ENCODE measurements around the gene SYNGR4. TPM values are rescaled to one million over a fixed set of nuclear protein-coding genes. Genes with fewer than 3 reads are reported as not detected.
A peak's percentile ranks its signal among the peaks of the same experiment; 100 is the strongest.

SYNGR4 gene
- total RNA-seq, 6 donors from 2014 or later, result not detected

- 4 to 16% methylated on average over 17 to 29 of the region's 54 CpGs for WGBS, 2 donors
- TF ChIP-seq POLR2A (IDR thresholded peaks at IDR 0.05), result no peak
- no peak for TF ChIP-seq EP300 (IDR thresholded peaks at IDR 0.05)
- peak; percentile 81 to 99 (median 96) for TF ChIP-seq CTCF (IDR thresholded peaks at IDR 0.05)
- peak; percentile 34 to 69 for TF ChIP-seq POLR2AphosphoS5 (IDR thresholded peaks at IDR 0.05)
- no peaks in the 10 kb centered on the region for H3K9me3 ChIP-seq
- no peaks in the 10 kb centered on the region for H3K27me3 ChIP-seq
- H3K4me3 ChIP-seq, result peak overlapping the region; percentile 33 to 61 (median 48)
- DNase-seq (peak; percentile 98), ATAC-seq (ENCODE audit: low FRiP score in 2 of 2) (peak; percentile 94 to 95)
- peaks cover 35 to 53% (median 42%) of the 10 kb centered on the region in 4 donors for H3K4me1 ChIP-seq
- peaks cover 0 to 23% (median 2%) of the 10 kb centered on the region in 4 donors for H3K36me3 ChIP-seq
- peak overlapping the region; percentile 84 to 95 (median 93) for H3K27ac ChIP-seq
These were observed 30.4 kb upstream of the SYNGR4 start for GRCh38 chr19:48333467-48334384.

GRCh38 chr19:48338253-48338755 is 25.9 kb upstream of the SYNGR4 start:
- H3K36me3 ChIP-seq, result peaks cover 0 to 5% (median 2%) of the 10 kb centered on the region in 4 donors

GRCh38 chr19:48338802-48339503 is 25.2 kb upstream of the SYNGR4 start:
- WGBS, 2 donors, result 94% methylated on average over 11 to 14 of the region's 14 CpGs
- no peaks in the 10 kb centered on the region for H3K9me3 ChIP-seq
- no peak overlapping the region for H3K4me3 ChIP-seq
- H3K36me3 ChIP-seq, result peaks cover 0 to 5% (median 2%) of the 10 kb centered on the region in 4 donors
- H3K27ac ChIP-seq, result no peak overlapping the region
- ATAC-seq (ENCODE audit: low FRiP score in 2 of 2), result no peak
- H3K4me1 ChIP-seq, result peaks cover 2 to 6% (median 3%) of the 10 kb centered on the region in 4 donors
- peak in 1 of 2 donors; percentile 59 for DNase-seq
- no peaks in the 10 kb centered on the region for H3K27me3 ChIP-seq
- TF ChIP-seq CTCF (IDR thresholded peaks at IDR 0.05) (no peak), EP300 (IDR thresholded peaks at IDR 0.05) (no peak), POLR2A (IDR thresholded peaks at IDR 0.05) (no peak), POLR2AphosphoS5 (IDR thresholded peaks at IDR 0.05) (no peak)

More at GRCh38 chr19:48338253-48338755, 25.9 kb upstream of the SYNGR4 start:
- Histone ChIP-seq H3K27ac (no peak overlapping the region), H3K4me1 (peaks cover 7 to 13% (median 9%) of the 10 kb centered on the region in 4 donors), H3K9me3 (no peaks in the 10 kb centered on the region), H3K27me3 (no peaks in the 10 kb centered on the region), H3K4me3 (no peak overlapping the region)
- 91 to 98% methylated on average over 5 to 14 of the region's 14 CpGs for whole genome bisulfite sequencing, 2 donors
- ATAC-seq (ENCODE audit: low FRiP score in 2 of 2) (no peak), DNase-seq (peak in 1 of 2 donors; percentile 59)
- TF ChIP-seq CTCF (IDR thresholded peaks at IDR 0.05), result no peak
- no peak for TF ChIP-seq EP300 (IDR thresholded peaks at IDR 0.05)
- TF ChIP-seq POLR2AphosphoS5 (IDR thresholded peaks at IDR 0.05), result no peak
- TF ChIP-seq POLR2A (IDR thresholded peaks at IDR 0.05), result no peak

GRCh38 chr19:48340995-48341394 is 23.2 kb upstream of the SYNGR4 start:
- no peak for TF ChIP-seq POLR2AphosphoS5 (IDR thresholded peaks at IDR 0.05)
- Histone ChIP-seq H3K9me3 (no peaks in the 10 kb centered on the region), H3K36me3 (peaks cover 0 to 7% (median 3%) of the 10 kb centered on the region in 4 donors), H3K4me1 (no peaks in the 10 kb centered on the region), H3K27ac (no peak overlapping the region), H3K27me3 (no peaks in the 10 kb centered on the region), H3K4me3 (no peak overlapping the region)
- ATAC-seq (ENCODE audit: low FRiP score in 2 of 2), result no peak
- no peak for DNase-seq
- 95 to 97% methylated on average over 7 to 11 of the region's 11 CpGs for WGBS, 2 donors

Measured in upper lobe of left lung (tissue), 6 donors.